ENCODE measurements around the gene FRMD4A.
"Not testable (repeated sequence)": the region's sequence is repeated elsewhere in the genome, so short reads cannot be mapped to it uniquely, and the experiment has no call there.

The FRMD4A gene

GRCh38 chr10:14241196-14241595, 89.5 kb downstream of the FRMD4A start:
- Mint-ChIP-seq H3K27me3 (ENCODE audit: low read depth) (peaks cover 16% of the 10 kb centered on the region), H3K9me3 (peaks cover 2% of the 10 kb centered on the region), H3K27ac (no peak overlapping the region), H3K4me1 (peaks cover 14% of the 10 kb centered on the region), H3K4me3 (no peak overlapping the region), H3K36me3 (ENCODE audit: low read depth) (no peaks in the 10 kb centered on the region)
- TF ChIP-seq CTCF (IDR thresholded peaks at IDR 0.05; ENCODE audit: unreplicated experiment in 3 of 3): no peak

GRCh38 chr10:14240253-14241189, 90.2 kb downstream of the FRMD4A start:
- Mint-ChIP-seq H3K36me3 (ENCODE audit: low read depth) (no peaks in the 10 kb centered on the region), H3K9me3 (peaks cover 2% of the 10 kb centered on the region), H3K4me1 (peaks cover 21% of the 10 kb centered on the region), H3K4me3 (no peak overlapping the region), H3K27me3 (ENCODE audit: low read depth) (peaks cover 14% of the 10 kb centered on the region), H3K27ac (no peak overlapping the region)
- TF ChIP-seq CTCF (IDR thresholded peaks at IDR 0.05; ENCODE audit: unreplicated experiment in 3 of 3): peak in 1 of 3 experiments; percentile 32

- Mint-ChIP-seq H3K27me3 (ENCODE audit: low read depth) (peaks cover 14% of the 10 kb centered on the region), H3K4me3 (peak overlapping the region in 1 of 3 experiments; percentile 26)
- not testable (repeated sequence) for H3K9me3 Mint-ChIP-seq
Measured at GRCh38 chr10:14238659-14239058, 92.1 kb downstream of the FRMD4A start.

GRCh38 chr10:14236341-14236740, 94.4 kb downstream of the FRMD4A start:
- peaks cover 34% of the 10 kb centered on the region for H3K4me1 Mint-ChIP-seq
- no peaks in the 10 kb centered on the region for H3K36me3 Mint-ChIP-seq (ENCODE audit: low read depth)
- H3K27me3 Mint-ChIP-seq (ENCODE audit: low read depth): peaks cover 10% of the 10 kb centered on the region
- H3K4me3 Mint-ChIP-seq: no peak overlapping the region
- H3K9me3 Mint-ChIP-seq: peaks cover 7% of the 10 kb centered on the region
- H3K27ac Mint-ChIP-seq: no peak overlapping the region
- TF ChIP-seq CTCF (IDR thresholded peaks at IDR 0.05; ENCODE audit: unreplicated experiment in 3 of 3): no peak

More at GRCh38 chr10:14238659-14239058, 92.1 kb downstream of the FRMD4A start:
- H3K36me3 Mint-ChIP-seq (ENCODE audit: low read depth); H3K27ac Mint-ChIP-seq: not testable (repeated sequence)
- H3K4me1 Mint-ChIP-seq: peaks cover 32% of the 10 kb centered on the region

- H3K27ac Mint-ChIP-seq: no peak overlapping the region
- H3K4me1 Mint-ChIP-seq: peaks cover 34% of the 10 kb centered on the region
- peaks cover 10% of the 10 kb centered on the region for H3K27me3 Mint-ChIP-seq (ENCODE audit: low read depth)
- no peak overlapping the region for H3K4me3 Mint-ChIP-seq
- H3K9me3 Mint-ChIP-seq: peaks cover 7% of the 10 kb centered on the region
- no peaks in the 10 kb centered on the region for H3K36me3 Mint-ChIP-seq (ENCODE audit: low read depth)
- no peak for TF ChIP-seq CTCF (IDR thresholded peaks at IDR 0.05; ENCODE audit: unreplicated experiment in 3 of 3)
Measured at GRCh38 chr10:14235566-14236195, 95.0 kb downstream of the FRMD4A start.

- Mint-ChIP-seq H3K4me3 (no peak overlapping the region), H3K36me3 (ENCODE audit: low read depth) (no peaks in the 10 kb centered on the region), H3K4me1 (peaks cover 28% of the 10 kb centered on the region), H3K27me3 (ENCODE audit: low read depth) (peaks cover 9% of the 10 kb centered on the region), H3K9me3 (peaks cover 7% of the 10 kb centered on the region), H3K27ac (no peak overlapping the region)
- no peak for TF ChIP-seq CTCF (IDR thresholded peaks at IDR 0.05; ENCODE audit: unreplicated experiment in 3 of 3)
Measured at GRCh38 chr10:14233566-14233965, 97.2 kb downstream of the FRMD4A start.

- Mint-ChIP-seq H3K4me1 (peaks cover 18% of the 10 kb centered on the region), H3K27me3 (ENCODE audit: low read depth) (peaks cover 17% of the 10 kb centered on the region)
- not testable (repeated sequence) for H3K36me3 Mint-ChIP-seq (ENCODE audit: low read depth); H3K27ac Mint-ChIP-seq; H3K9me3 Mint-ChIP-seq; H3K4me3 Mint-ChIP-seq
Measured at GRCh38 chr10:14228798-14229197, 101.9 kb downstream of the FRMD4A start.

Measured in nephron (organoid).